Measurements from ENCODE around the gene CDC42BPA.
"Not testable (repeated sequence)": the region's sequence is repeated elsewhere in the genome, so short reads cannot be mapped to it uniquely, and the experiment has no call there.

Gene CDC42BPA

DNA sequence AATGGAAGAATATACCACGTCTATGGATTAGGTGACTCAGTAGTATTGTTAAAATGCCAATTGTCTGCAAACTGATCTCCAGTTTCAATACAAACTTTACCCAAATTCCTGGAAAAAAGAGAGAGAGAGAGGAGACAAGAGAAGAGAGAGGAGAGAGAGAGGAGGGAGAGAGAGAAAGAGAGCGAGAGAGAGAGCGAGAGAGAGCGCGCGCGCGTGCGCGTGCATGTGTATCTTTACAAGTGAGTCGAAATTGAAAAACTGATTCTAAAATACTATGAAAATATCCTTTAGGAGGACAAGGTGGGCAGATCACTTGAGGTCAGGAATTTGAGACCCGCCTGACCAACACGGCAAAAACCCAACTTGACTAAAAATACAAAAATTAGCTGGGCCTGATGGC, 65.2 kb downstream of the CDC42BPA start:
- DNase-seq, result no peak

DNA sequence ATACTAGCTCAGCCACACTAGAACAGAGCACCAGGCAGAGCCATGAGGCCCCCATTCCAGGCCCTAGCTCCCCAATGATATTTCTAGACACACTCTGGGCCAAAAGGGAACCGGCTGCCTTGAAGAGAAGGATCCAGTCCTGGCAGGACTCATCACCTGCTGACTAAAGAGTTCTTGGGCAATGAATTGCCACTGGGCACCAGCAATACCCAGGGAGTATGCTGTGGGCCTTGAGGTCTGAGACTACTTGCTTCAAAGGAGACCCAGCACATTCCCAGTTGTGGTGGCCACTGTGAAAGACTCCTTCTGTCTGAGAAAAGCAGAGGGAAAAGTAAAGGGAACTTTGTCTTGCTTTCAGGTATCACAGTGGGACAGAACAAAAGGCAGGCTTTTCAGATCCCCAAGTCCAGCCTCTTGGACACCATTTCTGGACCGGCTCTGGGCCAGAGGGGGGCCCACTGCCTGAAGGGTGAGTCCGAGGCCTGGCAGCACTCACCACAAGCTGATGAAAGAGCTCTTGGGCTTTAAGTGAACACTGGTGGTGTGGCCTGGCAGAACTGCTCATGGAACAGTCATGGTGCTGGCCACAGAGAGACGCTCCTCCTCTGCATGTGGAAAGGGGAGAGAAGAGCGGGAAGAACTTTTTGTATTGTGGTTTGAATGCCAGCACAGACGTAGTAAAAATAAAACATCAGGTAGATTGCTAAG, 72.5 kb downstream of the CDC42BPA start:
- no peak for DNase-seq

DNA sequence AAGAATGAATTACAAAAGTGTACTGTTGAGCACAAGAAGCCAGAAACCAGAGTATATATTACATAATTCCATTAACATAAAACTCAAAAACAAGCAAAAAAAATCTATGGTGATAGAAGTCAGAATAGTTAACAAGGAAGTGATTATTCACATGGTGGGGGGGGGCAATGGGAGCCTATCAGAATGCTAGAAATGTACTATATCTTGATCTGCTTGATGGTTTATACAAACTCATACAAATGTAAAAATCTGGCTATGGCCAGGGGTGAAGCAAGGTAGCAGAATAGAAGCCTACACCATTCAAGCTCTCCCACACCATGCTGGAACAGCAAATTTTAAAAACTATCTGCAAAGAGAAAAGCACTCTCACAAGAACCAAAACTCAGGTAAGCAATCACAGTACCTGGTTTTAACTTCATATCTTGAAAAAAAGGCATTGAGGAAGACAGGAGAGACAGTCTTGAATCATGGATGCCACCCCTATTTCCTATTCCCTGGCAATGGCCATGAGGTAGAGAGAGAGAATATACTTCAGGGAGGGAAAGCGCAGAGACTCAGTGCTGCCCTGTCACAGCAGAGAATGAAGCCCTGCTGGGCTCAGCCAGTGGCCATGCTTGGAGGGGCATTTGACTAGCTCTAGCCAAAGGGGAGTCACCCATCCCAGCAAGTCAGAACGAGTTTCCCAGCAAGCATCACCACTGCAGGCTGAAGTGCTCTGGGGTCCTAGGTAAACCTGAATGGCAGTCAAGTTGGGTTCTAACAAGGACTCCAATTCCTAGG, 73.8 kb downstream of the CDC42BPA start:
- no peak for DNase-seq

DNA sequence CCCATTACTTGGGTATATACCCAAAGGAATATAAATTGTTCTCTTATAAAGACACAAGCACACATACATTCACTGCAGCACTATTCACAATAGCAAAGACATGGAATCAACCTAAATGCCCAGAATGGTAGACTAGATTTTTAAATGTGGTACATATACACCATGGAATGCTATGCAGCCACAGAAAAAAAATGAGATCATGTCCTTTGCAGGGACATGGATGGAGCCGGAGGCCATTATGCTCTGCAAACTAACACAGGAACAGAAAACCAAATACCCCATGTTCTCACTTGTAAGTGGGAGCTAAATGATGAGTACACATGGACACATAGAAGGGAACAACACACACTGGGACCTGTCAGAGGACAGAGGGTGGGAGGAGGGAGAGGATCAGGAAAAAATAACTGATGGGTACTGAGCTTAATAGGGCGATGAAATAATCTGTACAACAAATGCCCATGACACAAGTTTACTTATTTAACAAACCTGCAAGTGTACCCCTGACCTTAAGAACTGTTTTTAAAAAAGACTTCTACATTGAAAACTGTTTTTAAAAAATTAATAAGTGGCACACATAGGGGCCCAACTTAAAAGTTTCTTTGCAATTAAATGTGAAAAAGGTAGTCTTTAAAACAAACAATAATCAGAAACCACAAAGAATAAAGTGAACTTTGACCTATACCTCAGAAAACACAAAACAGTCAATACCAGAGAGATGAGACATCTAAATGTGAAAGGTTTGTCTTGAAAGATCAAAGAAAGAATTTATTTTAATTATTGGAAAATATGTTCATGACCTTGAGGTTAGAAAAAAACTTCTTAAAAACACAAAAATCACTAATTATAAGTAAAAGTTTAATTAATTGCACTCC, 75.2 kb downstream of the CDC42BPA start:
- DNase-seq, result no peak

DNA sequence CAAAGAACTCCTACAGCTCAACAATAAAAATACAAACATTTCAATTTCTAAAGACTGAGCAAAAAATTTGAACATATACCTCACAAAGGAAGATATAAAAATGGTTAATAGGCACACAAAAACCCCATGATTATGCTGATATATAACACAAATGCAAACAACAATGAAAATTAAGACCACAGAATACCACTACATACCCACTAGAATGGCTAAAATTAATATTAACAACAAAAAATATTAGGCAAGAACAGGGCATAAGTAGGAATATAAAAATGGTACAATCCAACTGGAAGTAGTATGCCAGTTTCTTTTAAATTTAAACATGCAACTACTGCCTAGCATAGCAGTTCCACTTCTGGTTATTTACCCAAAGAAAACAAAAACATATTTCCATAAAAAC, 77.3 kb downstream of the CDC42BPA start:
- DNase-seq, result no peak

DNA sequence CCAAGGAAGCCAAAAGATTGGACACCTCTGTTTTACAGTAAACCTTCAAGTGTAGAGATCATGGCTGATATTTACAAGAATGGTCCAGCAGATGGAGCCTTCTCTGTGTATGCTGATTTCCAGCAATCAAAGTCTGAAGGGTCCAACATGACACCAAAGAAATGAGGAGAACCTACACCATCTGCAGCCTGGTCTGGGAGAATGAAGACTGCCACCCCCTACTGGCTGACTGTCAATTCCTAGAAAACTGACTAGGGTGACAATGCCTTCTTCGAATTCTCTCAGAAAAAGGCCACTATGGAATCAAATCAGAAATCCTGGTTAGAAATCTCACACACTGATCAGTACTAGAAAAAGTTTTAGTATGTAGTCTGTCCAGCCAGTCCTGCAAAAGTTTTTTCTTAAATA, 83.3 kb downstream of the CDC42BPA start:
- DNase-seq, result no peak

DNA sequence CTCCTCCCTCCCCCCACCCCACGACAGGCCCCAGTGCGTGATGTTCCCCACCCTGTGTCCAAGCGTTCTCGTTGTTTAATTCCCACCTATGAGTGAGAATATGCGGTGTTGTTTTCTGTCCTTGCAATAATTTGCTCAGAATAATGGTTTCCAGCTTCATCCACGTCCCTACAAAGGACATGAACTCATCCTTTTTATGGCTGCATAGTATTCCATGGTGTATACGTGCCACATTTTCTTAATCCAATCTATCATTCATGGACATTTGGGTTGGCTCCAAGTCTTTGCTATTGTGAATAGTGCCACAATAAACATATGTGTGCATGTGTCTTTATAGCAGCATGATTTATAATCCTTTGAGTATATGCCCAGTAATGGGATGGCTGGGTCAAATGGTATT, 87.2 kb downstream of the CDC42BPA start:
- not testable (repeated sequence) for DNase-seq

DNA sequence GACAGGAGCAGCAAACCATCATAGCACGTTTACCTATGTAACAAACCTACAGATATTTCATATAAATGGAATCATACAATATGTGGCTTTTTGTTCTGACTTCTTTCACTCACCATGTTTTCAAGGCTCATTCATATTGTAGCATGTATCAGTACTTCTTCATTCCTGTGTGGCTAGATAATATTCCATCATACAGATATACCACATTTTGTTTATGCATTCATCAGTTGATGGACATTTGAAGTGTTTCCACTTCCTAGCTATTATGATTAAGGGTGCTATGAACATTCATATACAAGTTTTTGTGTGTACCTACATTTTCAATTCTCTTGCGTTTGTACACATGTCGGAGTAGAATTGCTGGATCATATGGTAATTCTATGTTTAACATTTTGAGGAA, 90.1 kb downstream of the CDC42BPA start:
- DNase-seq, result no peak

DNA sequence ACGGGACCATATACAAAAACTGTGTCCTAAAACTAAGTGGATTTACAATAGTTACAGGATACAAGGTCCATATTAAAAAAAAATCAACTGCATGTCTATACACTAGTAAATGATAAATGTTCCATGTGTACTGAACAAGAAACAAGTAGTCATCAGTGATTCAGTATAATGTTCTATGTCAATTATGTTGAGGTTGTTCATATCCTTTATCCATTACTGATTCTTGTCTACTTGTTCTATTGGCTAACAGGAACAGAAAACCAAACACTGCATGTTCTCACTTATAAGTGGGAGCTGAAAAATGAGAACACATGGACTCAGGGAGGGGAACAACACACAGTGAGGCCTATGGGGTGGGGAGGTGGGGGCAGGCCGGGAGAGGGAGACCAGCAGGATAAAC, 90.5 kb downstream of the CDC42BPA start:
- DNase-seq, result no peak

DNA sequence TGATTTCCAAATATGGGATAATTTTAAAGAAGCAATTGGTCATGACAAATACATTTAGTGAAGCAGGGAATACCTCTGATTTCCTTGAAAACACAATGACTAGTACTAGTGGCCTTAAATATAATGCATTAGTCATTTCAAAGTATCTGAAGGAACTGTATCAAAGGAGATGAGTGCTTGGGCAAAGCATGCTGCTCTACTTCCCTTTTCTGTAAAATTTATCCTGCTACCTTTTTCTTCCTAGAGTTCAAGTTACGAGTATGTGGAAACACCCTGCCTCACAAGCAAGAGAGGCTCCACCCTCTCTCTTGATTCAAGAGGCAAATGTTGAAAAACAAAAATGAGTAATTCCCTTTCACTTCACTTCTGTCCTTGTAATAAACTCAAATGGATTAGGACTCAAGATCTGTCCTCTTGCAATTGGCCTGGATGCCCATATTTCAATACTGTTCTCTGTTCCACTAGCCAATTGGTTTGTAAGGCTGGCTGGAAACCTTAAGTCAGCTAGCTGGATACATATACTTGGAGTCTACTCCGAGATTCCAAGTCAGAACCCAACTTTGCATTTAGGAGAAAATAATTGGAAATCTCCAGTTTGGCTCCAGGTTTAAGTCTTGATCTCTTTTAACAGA, 92.5 kb downstream of the CDC42BPA start:
- no peak for DNase-seq

DNA sequence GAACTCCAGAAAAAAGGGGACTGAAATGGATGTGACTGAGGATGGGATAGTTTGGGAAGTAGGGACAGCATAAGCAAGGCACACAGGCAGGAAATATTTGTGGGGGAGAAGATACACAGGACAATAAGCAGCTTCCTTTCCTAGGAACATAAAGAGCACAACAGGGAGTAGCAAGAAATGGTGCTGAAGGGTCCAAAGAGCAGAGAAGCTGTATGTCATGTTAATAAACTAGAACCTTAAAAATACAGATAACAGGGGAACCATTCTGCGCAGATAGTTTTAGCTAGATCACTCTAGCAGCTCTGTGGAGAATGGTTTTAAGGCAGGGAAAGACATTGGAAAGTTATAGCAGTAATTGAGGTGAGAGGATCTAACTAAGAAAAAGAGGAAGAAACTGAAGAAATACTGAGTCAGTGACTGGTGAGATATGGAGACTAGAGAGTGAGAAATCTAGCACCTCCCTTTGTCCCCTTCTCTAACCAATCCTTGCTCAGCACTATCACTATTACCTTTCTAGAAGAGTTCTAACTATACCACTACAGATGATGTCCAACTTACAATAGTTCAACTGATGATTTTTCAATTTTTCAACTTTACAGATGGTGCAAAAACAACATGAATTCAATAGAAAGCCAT, 95.0 kb downstream of the CDC42BPA start:
- no peak for DNase-seq

DNA sequence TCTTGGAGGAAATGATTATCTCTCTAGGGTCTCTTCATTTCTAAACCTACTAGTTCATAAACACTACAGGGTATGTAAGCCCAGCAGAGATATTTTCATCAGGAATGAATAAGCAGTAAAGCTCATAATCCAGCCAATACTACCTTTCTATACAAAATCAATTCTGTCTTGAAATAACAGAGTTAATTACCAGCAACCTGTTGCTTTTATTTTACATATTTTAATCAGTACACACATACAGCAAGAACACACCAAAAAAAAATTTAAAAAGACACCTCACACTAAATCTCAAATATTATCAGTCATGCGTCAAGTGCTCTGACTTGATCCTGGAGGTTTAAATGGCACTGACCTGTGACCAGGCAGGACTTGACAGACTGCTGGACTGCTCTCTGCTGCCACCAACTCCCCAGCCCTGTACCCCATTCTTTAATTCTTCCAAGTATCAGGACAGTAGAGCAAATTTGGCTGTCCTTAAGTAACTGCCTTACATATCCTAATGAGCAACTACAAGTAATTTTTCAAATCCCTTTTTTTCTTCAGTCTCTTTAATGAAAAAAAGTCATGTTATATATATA, 98.5 kb downstream of the CDC42BPA start:
- no peak for DNase-seq

DNA sequence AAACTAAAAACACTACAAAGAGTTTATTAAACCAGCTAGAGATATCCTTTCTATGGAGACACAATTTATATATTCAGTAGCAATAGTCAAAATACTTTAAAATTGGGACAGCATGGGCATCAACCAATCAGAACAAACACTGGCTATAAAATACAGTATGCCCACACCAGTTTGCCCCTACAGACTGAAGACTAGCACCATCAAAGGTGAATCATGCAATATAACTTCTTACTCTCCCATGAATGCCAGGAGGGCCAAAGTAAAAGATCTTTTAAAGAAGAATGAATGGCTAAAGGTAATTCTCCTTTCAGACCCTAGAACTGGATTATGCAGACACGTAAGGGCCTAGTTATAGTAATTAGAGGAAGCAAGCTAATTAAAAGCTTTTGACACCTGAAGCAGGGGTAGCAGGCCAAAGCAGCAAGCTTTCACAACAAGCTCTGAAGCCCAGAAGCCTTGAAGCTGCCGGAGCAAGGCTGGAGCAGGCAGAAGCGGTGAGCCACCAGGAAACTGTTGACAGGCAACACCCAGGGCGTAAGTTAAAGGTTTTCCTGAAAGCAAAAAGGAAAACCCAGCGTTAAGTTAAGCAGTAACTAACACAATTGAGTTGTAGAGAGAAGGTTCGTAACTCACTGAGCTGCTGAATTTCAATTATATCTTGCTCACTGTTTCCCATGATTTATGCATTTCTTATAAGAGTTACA, 99.3 kb downstream of the CDC42BPA start:
- DNase-seq, result no peak

DNA sequence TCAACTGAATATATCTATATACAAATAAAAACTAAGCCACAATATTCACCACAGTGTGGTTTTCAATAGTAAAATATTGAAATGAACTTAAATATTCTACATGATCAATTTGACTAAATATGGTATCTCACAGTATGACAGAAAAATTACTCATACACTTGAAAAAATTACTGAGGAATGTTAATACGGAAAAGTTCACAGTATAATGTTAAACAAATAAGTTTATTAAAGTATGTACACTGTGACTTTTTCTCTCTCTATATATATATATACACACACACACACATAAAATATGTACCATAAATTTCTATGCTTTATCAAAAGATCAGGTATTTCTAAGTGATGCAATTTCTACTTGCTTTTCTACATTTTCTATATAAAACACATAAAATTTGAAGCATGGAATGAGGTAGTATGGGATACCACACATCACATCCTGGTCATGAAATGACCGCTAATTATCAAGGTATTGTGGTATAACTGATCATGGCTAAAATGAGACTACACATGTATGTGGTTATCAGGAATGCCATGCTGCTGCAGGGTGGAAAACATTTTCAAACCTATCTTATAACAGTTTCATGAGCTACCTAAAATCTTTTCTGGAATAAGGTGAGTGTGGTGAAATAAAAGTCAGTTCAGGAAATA, 102.3 kb downstream of the CDC42BPA start:
- no peak for DNase-seq

DNA sequence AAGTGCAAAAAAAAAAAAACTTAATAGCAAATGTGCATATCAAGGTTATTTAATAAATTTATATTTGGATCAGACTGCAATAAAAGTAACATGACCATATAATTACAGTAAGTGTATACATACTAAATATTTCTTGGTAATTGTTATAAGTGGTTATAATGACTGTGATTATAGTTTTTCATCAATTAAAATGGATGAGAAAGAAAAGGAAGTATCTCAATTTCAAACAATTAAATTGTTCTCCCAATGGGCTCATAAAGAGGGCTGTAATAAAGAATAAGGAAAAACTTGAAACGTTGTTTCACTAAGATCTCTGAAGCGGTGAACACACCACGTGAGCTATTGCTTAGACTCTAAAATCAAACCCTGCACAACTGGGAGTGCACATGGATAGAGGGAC, 104.1 kb downstream of the CDC42BPA start:
- no peak for DNase-seq

DNA sequence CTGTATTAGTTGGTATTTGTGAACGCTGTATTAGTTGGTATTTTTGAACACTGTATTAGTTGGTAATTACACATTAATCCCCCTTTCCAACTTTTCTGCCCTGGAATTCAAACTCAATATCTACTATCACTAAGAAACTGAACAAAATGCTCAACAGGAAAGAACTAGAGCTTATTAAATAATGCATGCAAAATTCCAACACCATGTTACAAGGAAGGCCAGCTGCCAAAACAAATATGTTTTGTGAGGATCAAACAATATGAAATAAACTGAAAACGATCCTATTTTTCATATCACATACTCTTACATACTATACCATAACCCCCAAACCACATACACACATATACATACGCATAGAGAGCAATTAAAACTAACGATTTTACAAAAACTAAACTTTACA, 104.9 kb downstream of the CDC42BPA start:
- no peak for DNase-seq

DNA sequence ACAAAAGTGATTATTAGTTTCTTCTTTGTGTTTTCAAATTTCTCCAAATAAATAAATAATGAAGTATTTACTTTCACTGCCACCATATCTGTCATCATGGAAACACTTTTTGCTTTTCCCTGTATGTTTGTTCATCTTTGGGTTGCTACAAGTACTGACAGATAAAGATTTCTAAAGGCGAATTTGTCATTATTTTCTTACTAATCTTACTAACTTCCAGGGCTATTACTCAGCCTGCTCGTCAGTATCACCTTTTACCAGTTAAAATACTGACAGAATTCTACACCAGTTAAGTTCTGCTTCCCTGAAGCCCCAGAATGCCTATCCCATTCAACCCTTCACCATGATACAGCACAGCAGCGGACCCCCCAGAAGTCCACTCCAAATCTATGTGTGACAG, 106.1 kb downstream of the CDC42BPA start:
- DNase-seq, result no peak

DNA sequence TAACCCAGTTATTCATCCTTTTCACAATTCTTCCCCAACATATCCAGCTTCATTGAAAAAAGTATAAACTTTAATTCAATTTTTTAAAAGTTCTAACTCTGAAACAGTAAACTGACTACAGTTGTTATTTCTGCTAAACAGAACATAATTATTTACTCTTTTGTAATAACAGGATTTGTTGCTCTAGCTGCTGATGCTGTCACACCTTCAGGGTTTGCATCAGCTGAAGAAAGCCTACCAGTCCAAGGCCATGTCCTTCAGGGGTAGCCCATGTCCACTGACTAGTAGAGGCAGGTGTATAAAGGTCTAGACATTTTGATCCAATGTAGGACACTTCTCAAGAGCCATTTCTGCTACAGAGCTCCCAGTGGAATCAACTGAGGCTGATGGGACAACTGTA, 107.7 kb downstream of the CDC42BPA start:
- DNase-seq, result no peak

DNA sequence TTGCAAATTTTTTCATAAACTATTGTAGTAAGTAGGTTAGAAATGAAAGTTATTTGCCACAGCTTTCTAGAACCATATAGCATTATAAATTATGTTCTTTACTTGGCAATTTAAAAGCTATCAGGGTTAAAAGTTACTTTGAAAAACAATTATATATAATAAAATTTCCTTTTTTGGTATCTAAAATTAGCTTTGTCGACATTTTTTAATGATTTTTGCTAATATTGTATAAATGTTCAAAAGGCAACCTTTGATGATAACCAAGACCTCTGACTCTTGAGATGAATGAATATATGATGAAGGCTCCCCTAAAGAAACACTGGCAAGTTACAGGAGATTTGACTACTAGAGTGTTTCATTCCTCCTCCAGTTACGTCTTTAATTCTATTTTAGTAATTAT, 121.2 kb downstream of the CDC42BPA start:
- no peak for DNase-seq

DNA sequence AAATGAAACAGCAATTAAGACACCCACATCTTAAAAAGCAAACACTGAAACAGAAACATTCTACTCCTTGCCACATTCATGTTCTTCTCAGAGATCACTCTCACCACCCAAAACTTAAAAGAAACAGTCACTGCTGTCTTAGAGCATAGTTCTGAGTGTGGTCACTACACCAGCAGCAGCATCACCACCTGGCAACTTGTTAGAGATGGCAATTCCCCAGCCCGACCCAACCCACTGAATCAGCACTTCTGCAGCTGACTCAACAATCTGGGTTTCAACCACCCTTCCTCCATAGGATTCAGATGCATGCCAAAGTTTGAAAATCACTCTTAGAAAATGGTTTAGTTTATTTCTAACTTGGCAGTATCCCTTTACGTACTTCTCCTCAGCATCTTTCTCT, 126.1 kb downstream of the CDC42BPA start:
- peak; percentile 55 for DNase-seq

DNA sequence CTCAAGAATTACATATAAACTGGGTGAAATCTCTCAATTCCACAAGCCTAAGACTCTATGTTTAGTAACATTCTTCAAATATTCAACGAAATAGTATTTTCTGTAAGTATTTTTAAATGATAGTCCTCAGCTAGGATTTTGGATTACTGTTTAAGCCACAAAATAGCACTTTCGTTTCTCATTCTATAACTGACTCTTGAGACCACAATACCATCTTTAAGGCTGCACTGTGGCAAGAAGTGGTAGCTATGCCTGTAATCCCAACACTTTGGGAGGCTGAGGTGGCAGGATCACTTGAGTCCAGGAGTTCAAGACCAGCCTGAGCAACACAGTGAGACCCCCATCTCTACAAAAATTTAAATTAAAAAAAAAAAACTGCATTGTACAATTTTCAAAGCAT, 126.7 kb downstream of the CDC42BPA start:
- no peak for DNase-seq
